ENCODE measurements around the gene HSD17B4. TPM values are rescaled to one million over a fixed set of nuclear protein-coding genes. Genes with fewer than 3 reads are reported as not detected.
"Not testable (repeated sequence)": the region's sequence is repeated elsewhere in the genome, so short reads cannot be mapped to it uniquely, and the experiment has no call there.

The HSD17B4 gene
- total and polyA plus RNA-seq, 2 experiments from 2014 or later = 326 to 332 TPM

- TF ChIP-seq CTCF (conservative IDR thresholded peaks at IDR 0.05; ENCODE audit: low read depth in 2 of 2) = no peak
- no peak for TF ChIP-seq ZNF114 (CRISPR knock-in tag; IDR thresholded peaks at IDR 0.05)
- no peak for TF ChIP-seq ZNF331 (CRISPR knock-in tag; IDR thresholded peaks at IDR 0.05; ENCODE audit: low read depth)
- TF ChIP-seq STAT1 (IDR thresholded peaks at IDR 0.05; ENCODE audit: unreplicated experiment) = no peak
These were observed 2.4 kb upstream of the HSD17B4 start (continued) for GRCh38 chr5:119449882-119450281.

DNA sequence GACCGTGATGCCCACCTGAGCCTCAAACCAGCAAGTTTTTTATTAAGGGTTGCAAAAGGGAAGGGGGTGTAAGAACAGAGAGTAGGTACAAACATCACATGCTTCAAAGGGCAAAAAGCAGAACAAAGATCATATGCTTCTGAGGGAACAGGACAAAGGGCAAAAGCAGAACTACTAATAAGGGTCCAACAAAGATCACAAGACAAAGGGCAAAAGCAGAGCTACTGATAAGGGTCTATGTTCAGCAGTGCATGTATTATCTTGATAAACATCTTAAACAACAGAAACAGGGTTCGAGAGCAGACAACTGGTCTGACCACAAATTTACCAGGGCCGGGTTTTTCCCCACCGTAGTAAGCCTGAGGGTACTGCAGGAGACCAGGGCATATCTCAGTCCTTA lies 1.7 kb upstream of the HSD17B4 start:
- H2AFZ ChIP-seq; H3K4me2 ChIP-seq; H3K9me2 ChIP-seq (ENCODE audit: insufficient read depth); H3K4me3 ChIP-seq; DNase-seq (ENCODE audit: low spot score); H3K4me3 Mint-ChIP-seq; H3F3A ChIP-seq (replicated peaks; ENCODE audit: low read depth); H3K27ac Mint-ChIP-seq; H3K27me3 Mint-ChIP-seq (ENCODE audit: insufficient read depth, low read depth, poor library complexity); H3K36me3 ChIP-seq (ENCODE audit: insufficient read depth); H3K27ac ChIP-seq (ENCODE audit: low read depth); ATAC-seq; H3K27me3 ChIP-seq (ENCODE audit: insufficient read depth); H4K20me1 ChIP-seq (replicated peaks; ENCODE audit: insufficient read depth): not testable (repeated sequence)
- H3K4me1 ChIP-seq (ENCODE audit: insufficient read depth) = peaks cover 26% of the 10 kb centered on the region
- H3K79me2 ChIP-seq (replicated peaks; ENCODE audit: insufficient read depth) = peaks cover 28% of the 10 kb centered on the region
- H3K36me3 Mint-ChIP-seq (ENCODE audit: low read depth) = peaks cover 28% of the 10 kb centered on the region
- peaks cover 31% of the 10 kb centered on the region for H3K9me3 Mint-ChIP-seq
- peaks cover 25% of the 10 kb centered on the region; the same call in 2 of the 3 replicates for H3K4me1 Mint-ChIP-seq

GRCh38 chr5:119451561-119451960 lies 736 bp upstream of the HSD17B4 start:
- no peak overlapping the region for H3K27ac Mint-ChIP-seq
- peak; percentile 5; the same call in 1 of the 3 replicates for ATAC-seq
- Histone ChIP-seq H3K27ac (ENCODE audit: low read depth) (no peak overlapping the region), H3K4me2 (peak overlapping the region; percentile 95), H2AFZ (0 out of 2 replicates have a peak overlapping the region, but pooled peaks have one; percentile 84), H3F3A (replicated peaks; ENCODE audit: low read depth) (peaks cover 6% of the 10 kb centered on the region; the same call in 1 of the 2 replicates), H3K79me2 (replicated peaks; ENCODE audit: insufficient read depth) (peaks cover 37% of the 10 kb centered on the region), H4K20me1 (replicated peaks; ENCODE audit: insufficient read depth) (no peaks in the 10 kb centered on the region), H3K9me2 (ENCODE audit: insufficient read depth) (no peaks in the 10 kb centered on the region), H3K4me1 (ENCODE audit: insufficient read depth) (peaks cover 31% of the 10 kb centered on the region), H3K27me3 (ENCODE audit: insufficient read depth) (no peaks in the 10 kb centered on the region), H3K4me3 (peak overlapping the region; percentile 88), H3K36me3 (ENCODE audit: insufficient read depth) (no peaks in the 10 kb centered on the region)
- H3K36me3 Mint-ChIP-seq (ENCODE audit: low read depth) = peaks cover 33% of the 10 kb centered on the region
- peaks cover 4% of the 10 kb centered on the region for H3K27me3 Mint-ChIP-seq (ENCODE audit: insufficient read depth, low read depth, poor library complexity)
- H3K9me3 Mint-ChIP-seq = peaks cover 31% of the 10 kb centered on the region
- peak; percentile 57 for DNase-seq (ENCODE audit: low spot score)
- H3K4me3 Mint-ChIP-seq = peak overlapping the region; percentile 88
- TF ChIP-seq STAT1 (IDR thresholded peaks at IDR 0.05; ENCODE audit: unreplicated experiment) (no peak), CTCF (conservative IDR thresholded peaks at IDR 0.05; ENCODE audit: low read depth in 2 of 2) (peak; percentile 62 to 63)
- peaks cover 34% of the 10 kb centered on the region for H3K4me1 Mint-ChIP-seq
